HG03045 (cell line): ENCODE measurements around the gene MYRIP.
"Not testable (repeated sequence)": the region's sequence is repeated elsewhere in the genome, so short reads cannot be mapped to it uniquely, and the experiment has no call there.

Experiments
- ATAC-seq: cut with Tn5 transposase; IDR thresholded peaks from one replicate; pipeline ENCODE4 v1.9.1; 2021; ENCODE audit warnings: mild to moderate bottlenecking, moderate library complexity; ENCODE audit not compliant: unreplicated experiment

Gene MYRIP

DNA sequence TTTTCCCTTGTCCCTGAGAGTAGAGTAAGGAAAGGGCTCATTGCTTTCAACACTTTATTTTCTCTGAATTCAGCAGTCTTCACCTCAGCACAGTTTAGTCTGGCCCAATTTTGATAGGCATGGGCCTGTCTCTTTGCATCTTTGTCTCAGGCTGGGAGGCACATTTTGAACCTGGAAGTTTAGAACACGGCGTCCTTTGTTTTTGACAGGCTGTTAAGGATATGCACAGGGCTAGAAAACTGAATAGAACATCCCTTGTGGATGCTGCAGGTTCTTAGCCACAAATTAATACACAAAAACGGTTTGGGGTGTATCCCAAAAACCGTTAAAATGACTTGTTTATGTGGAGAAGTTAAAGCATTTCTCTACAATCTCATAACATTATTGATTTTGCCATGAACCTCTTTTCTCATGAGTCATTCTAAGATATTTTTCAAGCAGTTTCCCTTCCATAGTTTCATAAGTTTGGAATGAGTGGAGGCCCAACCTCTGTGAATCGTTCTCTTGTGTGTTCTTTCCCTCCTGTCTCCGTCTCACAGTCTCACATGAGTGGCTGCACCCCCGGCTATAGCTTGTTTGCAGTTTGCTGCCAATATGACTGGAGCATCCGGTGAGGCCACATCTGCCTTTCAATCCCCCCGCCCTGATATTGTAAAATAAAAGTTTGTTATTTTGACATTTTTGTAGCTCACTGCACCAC is 307.2 kb downstream of the MYRIP start:
- no peak for ATAC-seq

DNA sequence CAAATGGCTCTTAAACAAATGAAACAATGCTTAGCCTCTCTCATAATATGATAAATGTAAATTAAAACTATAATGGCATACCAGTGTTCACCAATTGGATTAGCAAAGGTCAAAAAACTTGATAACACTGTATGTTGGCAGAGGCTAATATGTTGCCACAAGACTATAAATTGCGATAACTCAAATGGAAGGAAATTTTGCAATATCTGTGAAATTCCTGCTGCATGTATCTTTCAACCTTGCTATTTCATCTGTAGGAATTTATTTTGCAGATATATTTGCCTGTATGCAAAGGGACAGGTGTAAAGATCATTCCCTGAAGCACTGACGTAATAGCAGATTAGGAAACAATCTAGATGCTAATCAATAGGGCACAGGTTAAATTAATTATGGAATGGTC is 308.7 kb downstream of the MYRIP start:
- ATAC-seq: no peak

DNA sequence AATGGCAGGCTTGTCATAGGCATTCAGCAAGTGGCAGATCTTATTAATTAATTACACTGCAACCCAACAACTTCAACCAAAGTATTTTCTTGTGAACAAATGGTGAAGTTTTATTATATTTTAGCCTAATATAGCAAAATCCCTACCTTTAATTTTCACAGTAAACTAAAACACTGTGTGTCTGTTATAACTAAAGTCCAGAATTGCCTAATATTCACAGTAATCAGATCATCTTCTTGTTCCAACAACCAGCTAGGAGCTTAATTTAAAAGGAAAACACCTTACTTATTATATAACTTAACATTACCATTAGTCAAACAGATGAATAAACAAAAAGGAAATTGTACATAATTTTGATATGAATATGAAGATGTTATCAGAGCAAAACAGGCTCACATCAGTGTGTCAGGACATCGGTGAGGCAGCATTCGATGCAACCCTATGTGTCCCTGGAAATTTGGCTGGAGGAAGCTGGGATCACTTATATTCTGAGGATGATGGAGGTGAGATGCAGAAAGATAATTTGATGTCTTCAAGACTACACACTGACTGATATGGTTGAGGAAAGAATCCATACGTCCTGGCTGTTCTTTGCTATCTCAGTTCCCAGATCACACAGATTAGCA is 310.8 kb downstream of the MYRIP start:
- ATAC-seq: no peak

DNA sequence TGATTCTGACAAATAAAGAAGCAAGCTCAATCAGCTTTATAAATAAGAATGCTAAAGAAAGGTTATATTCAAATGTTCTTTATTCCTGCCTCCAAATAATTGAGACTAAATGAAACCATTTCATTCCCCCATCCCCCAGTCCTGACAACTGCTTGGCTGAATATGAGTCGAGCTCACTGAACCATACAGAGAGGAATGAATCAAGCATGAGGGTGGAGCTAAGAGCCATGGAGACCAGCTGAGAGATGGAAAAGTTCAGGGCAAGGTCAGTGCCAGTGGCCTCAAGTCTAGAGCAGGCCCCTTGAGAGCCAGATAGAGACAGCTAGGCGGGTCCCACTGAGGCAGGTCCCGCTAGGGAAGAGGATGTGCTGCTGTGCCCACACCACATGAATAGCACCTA is 311.4 kb downstream of the MYRIP start:
- ATAC-seq: no peak

DNA sequence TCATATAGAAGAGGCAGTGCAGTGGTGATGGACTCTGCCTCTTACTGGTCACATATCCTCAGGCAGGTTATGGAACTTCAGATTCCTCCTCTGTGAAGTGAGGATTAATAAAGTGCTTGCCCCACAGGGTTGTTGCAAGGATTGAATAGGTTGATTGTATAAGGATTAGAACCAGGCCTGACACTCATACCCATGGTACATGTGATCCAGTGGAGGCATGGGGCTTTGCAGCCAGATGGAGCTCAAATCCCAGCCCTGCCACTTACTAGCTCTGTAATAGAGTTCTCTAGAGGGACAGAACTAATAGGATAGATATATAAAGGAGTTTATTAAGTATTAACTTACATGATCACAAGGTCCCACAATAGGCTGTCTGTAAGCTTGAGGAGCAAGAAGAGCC is 315.5 kb downstream of the MYRIP start:
- no peak for ATAC-seq

DNA sequence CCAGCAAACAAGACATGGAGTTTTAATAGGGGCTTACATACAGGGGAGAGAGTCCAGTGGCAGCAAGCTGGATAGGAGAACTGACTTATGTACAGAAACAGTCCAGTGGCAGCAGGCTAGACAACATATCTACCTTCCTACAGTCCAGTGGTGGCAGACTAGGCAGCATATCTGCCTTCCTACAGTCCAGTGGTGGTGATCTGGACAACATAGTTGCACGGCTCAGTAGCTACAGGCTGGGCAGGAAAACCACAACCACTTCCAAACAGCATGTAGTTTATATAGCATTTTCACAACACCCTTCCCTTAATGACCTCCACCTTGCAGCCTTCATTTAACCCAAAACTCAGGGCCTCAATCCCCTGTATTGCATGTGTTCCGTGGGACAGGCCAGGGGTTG is 318.8 kb downstream of the MYRIP start:
- ATAC-seq: no peak

DNA sequence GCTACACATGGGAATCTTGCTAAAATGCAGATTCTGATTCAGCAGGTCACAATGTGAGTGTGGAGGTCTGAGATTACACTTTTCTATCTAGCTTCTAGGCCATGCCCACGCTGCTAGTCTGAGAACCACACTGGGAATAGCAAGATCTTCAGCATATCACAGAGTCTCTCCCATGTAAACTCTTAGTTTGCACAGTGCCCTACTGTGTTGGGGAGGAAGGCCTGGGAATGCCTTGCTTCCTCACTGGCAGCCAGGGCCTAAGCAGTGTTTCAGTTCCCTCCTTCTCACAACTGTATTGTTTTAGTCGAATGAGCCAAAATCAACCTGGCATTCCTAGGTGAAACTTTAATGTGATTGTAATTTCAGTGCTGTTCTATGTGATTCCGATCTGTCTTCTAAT is 320.1 kb downstream of the MYRIP start:
- ATAC-seq: no peak

DNA sequence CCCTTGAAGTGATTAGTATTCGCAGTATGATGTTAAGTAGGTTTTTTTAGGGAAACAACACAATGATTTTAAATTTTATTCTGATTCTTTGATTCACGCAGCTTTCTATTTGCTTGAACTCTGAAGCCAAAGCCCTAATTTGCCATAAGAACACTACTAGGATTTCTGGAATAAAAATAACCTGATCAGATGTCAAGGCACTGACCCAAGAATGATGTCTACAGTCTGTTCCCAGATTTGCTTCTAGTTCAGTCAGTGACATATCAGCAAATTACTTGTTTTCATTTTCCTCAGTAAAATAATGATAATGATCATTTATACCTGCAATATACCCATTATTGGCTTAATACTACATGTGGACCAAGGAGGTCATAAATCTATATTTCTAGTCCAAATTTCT is 320.6 kb downstream of the MYRIP start:
- ATAC-seq: no peak

DNA sequence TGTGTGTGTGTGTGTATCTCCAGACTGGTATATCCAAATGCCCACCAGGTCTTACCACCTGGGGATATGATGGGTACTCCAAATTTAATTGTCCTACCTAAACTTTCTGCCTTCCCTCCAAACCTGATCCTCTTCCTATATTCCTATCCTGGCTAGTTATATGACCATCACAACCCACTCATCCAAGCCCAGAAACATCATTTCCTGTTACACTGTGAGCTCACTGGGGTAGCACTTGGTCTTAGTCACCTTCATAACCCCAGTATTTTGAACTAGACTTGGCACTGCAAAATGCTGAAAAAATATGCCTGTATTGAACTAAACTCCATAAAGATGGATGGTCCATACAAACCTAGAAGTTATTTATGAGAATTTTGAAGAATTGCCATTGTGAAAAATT is 321.3 kb downstream of the MYRIP start:
- no peak for ATAC-seq

DNA sequence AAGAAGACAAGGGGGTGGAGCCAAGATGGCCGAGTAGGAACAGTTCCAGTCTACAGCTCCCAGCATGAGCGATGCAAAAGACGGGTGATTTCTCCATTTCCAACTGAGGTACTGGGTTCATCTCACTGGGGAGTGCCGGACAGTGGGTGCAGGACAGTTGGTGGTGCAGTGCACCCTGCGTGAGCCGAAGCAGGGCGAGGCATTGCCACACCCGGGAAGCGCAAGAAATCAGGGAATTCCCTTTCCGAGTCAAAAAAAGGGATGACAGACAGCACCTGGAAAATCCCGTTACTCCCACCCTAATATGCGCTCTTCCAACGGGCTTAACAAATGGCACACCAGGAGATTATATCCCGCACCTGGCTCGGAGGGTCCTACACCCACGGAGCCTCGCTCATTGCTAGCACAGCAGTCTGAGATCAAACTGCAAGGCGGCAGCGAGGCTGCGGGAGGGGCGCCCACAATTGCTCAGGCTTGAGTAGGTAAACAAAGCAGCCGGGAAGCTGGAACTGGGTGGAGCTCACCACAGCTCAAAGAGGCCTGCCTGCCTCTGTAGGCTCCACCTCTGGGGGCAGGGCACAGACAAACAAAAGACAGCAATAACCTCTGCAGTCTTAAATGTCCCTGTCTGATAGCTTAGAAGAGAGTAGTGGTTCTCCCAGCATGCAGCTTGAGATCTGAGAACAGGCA is 324.6 kb downstream of the MYRIP start:
- ATAC-seq: not testable (repeated sequence)

DNA sequence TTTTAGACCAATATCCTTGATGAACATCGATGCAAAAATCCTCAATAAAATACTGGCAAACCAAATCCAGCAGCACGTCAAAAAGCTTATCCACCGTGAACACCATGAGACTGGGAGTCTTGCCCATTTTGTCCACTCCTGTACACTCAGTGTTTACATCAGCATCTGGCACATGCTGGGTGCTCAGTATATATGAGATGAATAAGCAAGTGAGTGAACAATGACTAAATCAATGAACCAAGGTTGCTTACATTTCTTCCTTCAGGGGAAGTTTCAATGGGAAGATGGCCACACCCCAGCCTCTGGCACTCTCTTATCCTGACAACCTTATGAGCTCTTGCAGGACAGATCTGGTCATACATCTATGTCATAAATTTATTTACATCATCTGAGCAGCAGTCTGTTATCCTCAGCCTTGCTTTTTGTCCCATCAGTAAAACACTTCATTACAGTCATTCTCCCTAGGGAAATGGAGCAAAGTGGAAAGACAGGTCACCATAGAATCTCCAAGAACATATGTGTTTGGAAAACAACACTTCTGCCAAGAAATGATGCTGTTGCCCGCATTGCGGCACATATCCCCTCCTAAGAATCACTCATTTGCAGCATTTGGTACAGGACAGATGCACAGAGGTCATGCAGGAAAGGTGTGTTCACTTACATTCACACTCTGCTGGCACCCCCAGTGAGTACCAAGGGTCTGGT is 328.3 kb downstream of the MYRIP start:
- ATAC-seq: no peak

DNA sequence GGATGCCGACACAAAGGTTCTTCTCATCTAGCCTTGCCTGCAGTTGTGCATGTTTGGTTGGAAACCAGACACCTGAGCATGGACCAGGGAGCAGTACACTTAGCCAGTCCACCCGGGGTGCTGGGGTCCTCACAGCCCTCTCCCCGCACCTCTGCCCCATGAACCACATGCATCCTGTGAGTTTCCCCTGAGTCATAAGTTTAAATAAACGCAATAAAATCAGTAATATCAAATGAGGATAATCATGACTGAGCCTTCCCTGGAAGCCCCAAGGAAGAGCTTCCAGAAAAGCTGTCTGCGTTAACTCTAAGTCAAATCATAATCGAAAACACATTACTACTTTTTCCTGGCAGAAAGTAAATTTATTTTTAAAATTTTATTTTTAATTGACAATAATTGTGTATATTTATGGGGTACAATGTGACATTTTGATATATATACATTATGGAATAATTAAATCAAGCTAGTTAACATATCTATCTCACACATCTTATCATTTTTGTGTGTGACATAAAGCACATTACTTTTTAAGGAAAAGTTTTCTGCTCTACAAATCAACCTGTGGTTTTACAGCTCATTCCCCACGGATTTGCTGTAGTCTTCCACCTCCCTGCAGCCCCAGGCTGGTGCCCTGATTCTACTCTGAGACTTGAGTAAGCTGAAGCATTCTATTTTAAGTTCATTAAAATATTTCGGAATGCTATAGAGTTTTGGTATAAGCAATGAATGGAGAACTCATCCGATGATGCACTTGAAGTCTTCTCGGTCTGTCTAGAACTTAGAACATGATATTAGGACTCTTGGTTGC is 334.1 kb downstream of the MYRIP start:
- ATAC-seq: no peak

DNA sequence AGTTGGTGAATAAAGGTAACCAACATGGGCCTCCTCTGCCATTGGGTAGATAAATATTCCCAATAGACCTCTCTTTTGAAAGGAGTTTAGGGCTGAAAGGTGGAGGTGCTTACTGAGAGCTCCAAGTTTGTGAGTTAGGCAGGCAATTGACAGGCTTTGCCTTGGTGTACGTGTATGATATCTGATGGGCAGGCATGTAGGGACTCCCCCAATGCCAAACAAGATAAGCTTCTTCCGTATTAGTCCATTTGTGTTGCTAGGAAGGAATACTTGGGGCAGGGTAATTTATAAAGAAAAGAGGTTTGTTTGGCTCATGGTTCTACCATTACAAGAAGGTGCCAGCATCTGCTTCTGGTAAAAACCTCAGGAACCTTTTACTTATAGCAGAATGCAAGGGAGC is 339.4 kb downstream of the MYRIP start:
- no peak for ATAC-seq

DNA sequence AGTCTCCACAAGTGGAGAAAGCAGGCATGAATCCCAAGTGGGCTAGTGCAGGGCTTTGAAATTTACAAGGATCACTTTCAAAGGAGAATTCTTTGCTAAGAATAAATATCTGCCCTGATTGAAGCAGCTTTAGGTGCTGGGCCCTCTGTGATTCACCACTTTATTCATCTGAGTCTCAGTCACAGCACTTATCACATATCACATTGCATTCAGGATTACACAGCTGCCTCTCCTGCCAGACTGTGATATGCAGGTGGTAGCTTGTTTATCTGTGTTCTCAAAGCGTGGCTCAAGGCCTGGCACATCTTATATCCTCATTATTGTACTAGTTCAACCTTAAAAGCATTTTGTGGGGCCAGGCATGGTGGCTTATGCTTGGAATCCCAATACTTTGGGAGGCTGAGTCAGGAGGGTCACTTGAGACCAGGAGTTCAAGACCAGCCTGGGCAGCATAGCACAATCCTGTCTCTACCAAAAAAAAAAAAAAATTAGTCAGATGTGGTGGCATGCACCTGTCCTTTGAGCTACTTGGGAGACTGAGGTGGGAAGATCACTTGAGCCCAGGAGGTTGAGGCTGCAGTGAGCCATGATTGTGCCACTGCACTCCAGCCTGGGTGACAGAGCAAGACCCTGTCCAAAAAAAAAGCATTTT is 343.2 kb downstream of the MYRIP start:
- ATAC-seq: no peak

DNA sequence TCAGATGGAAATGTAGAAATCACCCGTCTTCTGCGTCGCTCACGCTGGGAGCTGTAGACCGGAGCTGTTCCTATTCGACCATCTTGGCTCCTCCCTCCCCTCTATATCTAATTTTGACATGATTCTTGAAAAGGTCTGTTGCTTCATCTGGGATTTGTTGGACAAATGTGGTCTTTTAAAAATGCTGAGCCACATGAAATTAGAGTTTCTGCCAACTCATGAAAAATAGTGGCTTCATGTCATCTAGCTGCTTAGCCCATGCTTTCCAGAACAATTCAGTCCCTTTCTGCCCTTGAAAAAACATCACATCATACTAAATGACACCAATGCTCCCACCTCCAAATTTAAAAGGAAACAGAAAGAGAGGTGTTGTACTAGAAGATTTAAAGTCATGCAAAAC is 351.5 kb downstream of the MYRIP start:
- no peak for ATAC-seq

DNA sequence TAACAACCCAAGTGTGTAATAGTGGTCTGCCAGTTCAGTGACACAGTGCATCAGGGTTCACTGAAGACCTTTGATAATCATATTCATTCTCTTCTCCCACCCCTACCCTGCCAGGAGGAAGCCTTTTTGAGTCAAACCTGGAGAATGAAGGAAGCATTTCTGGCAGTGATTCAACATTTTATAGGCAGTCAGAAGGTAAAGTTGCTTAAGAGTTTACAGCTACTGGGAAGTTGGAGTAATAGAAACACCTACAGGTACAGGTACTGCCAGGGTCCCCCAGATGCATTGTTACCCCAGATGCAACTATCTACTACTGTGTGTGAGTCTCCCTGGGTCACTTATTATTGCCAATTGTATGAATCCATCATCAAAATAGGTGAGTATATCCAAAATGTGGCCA is 353.2 kb downstream of the MYRIP start:
- no peak for ATAC-seq

DNA sequence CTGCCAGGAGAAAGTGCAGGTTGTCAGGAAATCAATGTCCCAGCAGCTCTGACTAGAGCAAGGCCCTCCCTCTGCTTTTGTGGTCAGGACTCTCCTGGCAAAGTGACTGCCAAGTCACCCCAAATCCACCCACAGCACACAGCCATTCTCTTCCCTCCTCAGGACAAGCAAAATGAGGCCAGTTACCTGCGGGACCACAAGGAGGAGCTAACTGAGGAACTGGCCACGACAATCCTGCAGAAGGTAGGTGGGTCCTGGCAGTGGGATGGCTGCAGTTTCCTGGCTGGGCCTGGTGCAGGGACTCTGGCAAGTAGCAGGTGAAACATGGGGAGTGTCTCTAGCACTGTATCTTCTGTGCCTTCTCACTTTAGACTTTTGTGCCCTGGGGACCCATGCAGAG is 357.6 kb downstream of the MYRIP start:
- no peak for ATAC-seq

DNA sequence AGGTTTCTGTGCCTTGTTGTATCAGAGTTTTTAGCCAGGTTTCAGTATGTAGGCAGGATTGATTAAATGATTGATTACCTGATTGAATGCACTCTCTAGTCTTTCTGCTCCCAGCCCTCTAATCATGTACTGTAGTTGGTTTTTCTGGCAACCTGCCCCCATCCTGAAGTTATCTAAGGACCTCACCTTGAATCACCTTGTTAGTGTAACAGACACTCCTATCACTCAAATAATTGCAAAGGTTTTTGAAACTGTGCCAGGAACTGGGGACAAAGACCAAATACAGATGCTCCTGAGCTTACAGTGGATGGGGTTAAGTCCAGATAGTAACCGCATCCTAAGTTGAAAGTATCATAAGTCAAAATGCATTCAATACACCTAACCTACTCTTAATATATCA is 358.5 kb downstream of the MYRIP start:
- ATAC-seq: no peak

DNA sequence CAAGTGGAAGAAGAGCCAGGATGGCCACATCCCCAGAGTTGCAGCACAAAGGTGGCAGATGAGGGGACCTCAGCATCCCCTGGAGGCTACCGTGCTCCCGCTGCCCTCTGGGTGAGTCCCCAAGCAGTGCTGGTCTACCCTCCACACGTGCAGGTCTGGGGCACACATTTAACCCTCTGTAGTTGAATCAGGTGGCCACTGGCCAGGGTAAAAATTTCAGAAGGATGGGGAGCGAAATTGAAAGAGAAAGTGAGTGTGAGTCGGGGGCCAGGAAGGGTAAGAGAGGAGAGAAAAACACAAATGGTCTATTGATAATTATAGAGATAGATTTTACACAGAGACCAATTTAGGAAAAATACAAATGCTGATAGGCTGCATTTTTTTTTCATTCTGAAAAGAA is 360.6 kb downstream of the MYRIP start:
- peak; percentile 44 for ATAC-seq

DNA sequence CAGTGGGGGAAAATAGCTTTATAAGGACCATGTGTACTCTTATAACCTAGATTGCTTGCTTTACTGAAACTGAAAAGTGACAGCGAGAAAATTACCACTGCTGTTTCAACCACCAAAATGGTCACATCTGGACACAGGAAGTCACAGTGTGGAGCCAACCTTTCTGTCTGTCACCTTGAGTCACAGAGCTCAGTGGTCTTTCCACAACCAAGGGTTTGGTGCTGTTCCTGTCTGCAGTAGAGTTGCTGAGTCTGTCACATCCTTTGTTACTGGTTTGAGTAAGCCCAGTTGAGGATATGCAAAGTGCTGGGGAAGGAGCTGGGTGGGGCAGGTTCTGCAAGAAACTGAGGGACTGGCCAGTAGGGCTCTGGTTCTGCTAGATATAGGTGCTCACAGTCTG is 361.0 kb downstream of the MYRIP start:
- ATAC-seq: peak; percentile 96
